PFSK-1 (cell line): Measurements from ENCODE around the gene CDCP2.

Experiments
- POLR2AphosphoS5 ChIP-seq: IDR thresholded peaks from 2 replicates; pipeline ENCODE4 v1.6.1; 2012; ENCODE audit warnings: low read depth, mild to moderate bottlenecking, control low read depth, low read length, moderate library complexity
- TAF1 ChIP-seq: IDR thresholded peaks from 2 replicates; pipeline ENCODE4 v1.6.1; 2012; ENCODE audit warnings: low read length, control low read depth, borderline replicate concordance; ENCODE audit not compliant: insufficient read depth
- TF ChIP-seq, protein P1 (sequence below), 2 experiments: IDR thresholded peaks; 2 replicates each; pipeline versions ENCODE4 v1.6.1 to v1.8.0; 2011 to 2012; ENCODE audit warnings: low read depth in 2 of 2, low read length in 2 of 2, control low read depth in 1 of 2, inconsistent platforms in 1 of 2, mild to moderate bottlenecking in 1 of 2, moderate library complexity in 1 of 2; ENCODE audit not compliant: insufficient read depth in 1 of 2

DNA sequence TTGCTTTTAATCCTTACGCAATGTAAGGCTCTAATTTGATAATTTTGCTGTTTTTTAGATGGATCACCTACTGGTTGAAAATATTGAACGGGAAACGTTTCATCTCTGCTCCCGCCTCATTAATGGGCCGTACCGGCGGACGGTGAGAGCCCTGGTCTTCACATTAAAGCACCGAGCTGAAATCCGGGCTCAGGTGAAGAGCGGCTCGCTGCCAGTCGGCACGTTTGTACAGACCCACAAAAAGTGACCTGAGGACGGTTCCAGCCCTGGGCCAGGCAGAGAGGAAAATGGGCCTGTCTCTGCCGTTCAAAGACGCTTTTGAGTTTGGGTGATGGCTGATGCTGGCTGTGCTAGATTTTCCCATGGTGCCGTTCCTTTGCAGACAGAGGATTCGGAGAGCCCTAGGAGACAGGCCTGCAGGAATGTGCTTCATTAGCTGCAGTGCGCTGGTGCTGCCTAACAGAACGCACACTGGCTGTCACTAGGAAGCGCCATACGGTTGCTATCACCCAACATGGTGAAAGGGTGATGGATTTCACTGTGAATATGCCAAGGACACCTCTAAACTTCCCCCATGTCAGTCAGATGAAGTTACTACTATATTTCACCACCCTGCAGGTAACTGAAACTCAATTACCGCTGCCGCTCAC, 56.4 kb downstream of the CDCP2 start:
- TF ChIP-seq POLR2AphosphoS5 (no peak), TAF1 (no peak)
- TF ChIP-seq, protein P1, sequence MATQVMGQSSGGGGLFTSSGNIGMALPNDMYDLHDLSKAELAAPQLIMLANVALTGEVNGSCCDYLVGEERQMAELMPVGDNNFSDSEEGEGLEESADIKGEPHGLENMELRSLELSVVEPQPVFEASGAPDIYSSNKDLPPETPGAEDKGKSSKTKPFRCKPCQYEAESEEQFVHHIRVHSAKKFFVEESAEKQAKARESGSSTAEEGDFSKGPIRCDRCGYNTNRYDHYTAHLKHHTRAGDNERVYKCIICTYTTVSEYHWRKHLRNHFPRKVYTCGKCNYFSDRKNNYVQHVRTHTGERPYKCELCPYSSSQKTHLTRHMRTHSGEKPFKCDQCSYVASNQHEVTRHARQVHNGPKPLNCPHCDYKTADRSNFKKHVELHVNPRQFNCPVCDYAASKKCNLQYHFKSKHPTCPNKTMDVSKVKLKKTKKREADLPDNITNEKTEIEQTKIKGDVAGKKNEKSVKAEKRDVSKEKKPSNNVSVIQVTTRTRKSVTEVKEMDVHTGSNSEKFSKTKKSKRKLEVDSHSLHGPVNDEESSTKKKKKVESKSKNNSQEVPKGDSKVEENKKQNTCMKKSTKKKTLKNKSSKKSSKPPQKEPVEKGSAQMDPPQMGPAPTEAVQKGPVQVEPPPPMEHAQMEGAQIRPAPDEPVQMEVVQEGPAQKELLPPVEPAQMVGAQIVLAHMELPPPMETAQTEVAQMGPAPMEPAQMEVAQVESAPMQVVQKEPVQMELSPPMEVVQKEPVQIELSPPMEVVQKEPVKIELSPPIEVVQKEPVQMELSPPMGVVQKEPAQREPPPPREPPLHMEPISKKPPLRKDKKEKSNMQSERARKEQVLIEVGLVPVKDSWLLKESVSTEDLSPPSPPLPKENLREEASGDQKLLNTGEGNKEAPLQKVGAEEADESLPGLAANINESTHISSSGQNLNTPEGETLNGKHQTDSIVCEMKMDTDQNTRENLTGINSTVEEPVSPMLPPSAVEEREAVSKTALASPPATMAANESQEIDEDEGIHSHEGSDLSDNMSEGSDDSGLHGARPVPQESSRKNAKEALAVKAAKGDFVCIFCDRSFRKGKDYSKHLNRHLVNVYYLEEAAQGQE (IDR thresholded peaks at IDR 0.05; ENCODE audit: insufficient read depth in 1 of 2, low read depth in 2 of 2, low read length in 2 of 2): no peak
